Measurements from ENCODE around the gene HDAC4.

- TF ChIP-seq ZBTB1 (CRISPR knock-in tag; IDR thresholded peaks at IDR 0.05; ENCODE audit: borderline replicate concordance, low read depth) (no peak), ZNF764 (CRISPR knock-in tag; IDR thresholded peaks at IDR 0.05; ENCODE audit: low read depth) (no peak), ZNF280B (CRISPR knock-in tag; IDR thresholded peaks at IDR 0.05) (no peak), EP300 (IDR thresholded peaks at IDR 0.05; ENCODE audit: low read length) (no peak), CTCF (IDR thresholded peaks at IDR 0.05 in 2 of 3, conservative IDR thresholded peaks at IDR 0.05 in 1 of 3; ENCODE audit: insufficient read depth in 2 of 3, low read depth in 1 of 3, low read length in 3 of 3) (no peak), ETV6 (IDR thresholded peaks at IDR 0.05; ENCODE audit: borderline replicate concordance in 1 of 2, low read depth in 2 of 2, low read length in 1 of 2) (no peak), ETV6 (CRISPR knock-in tag; IDR thresholded peaks at IDR 0.05; ENCODE audit: borderline replicate concordance) (no peak), POLR2A (conservative IDR thresholded peaks at IDR 0.05) (no peak), RFX5 (IDR thresholded peaks at IDR 0.05; ENCODE audit: low read depth, low read length) (no peak), SREBF1 (IDR thresholded peaks at IDR 0.05; ENCODE audit: borderline replicate concordance, low read depth, low read length) (no peak), ZNF354B (CRISPR knock-in tag; IDR thresholded peaks at IDR 0.05) (no peak), NELFE (IDR thresholded peaks at IDR 0.05; ENCODE audit: insufficient read depth, insufficient read length) (no peak), MTA3 (IDR thresholded peaks at IDR 0.05; ENCODE audit: borderline replicate concordance) (no peak), NRF1 (conservative IDR thresholded peaks at IDR 0.05 in 1 of 2, IDR thresholded peaks at IDR 0.05 in 1 of 2) (no peak), ZNF263 (CRISPR knock-in tag; IDR thresholded peaks at IDR 0.05; ENCODE audit: borderline replicate concordance) (no peak)
Observed at GRCh38 chr2:239363946-239364637, 36.7 kb downstream of the HDAC4 start.
